ENCODE measurements around the gene LSM14A.
"Not testable (repeated sequence)": the region's sequence is repeated elsewhere in the genome, so short reads cannot be mapped to it uniquely, and the experiment has no call there.

Gene LSM14A

DNA sequence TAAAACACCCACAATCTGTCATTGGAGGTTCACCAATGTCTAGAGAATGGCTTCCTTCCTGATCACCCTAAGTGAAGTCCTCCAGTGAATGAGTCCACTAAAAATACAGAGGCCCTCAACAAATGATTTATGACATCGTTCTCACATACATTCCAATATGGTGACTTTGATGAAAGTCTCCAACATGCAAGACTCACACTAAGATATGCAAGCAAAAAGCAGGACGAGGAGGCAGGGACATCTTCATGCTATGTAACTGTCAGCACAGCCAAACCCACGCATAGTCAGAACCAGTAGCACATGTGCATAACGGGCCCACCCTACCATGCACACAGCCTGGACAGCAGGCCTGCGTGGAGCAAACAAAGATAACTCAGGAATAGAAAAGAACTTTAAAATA is 16.6 kb upstream of the LSM14A start:
- no peaks in the 10 kb centered on the region for H3K9me3 ChIP-seq
- H3K36me3 ChIP-seq, result no peaks in the 10 kb centered on the region
- H3K4me1 ChIP-seq, result no peaks in the 10 kb centered on the region
- no peak for DNase-seq
- H3K27me3 ChIP-seq, result no peaks in the 10 kb centered on the region
- no peak overlapping the region for H3K4me3 ChIP-seq (ENCODE audit: low read depth, low read length)
- TF ChIP-seq, protein P1, sequence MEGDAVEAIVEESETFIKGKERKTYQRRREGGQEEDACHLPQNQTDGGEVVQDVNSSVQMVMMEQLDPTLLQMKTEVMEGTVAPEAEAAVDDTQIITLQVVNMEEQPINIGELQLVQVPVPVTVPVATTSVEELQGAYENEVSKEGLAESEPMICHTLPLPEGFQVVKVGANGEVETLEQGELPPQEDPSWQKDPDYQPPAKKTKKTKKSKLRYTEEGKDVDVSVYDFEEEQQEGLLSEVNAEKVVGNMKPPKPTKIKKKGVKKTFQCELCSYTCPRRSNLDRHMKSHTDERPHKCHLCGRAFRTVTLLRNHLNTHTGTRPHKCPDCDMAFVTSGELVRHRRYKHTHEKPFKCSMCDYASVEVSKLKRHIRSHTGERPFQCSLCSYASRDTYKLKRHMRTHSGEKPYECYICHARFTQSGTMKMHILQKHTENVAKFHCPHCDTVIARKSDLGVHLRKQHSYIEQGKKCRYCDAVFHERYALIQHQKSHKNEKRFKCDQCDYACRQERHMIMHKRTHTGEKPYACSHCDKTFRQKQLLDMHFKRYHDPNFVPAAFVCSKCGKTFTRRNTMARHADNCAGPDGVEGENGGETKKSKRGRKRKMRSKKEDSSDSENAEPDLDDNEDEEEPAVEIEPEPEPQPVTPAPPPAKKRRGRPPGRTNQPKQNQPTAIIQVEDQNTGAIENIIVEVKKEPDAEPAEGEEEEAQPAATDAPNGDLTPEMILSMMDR (IDR thresholded peaks at IDR 0.05; ENCODE audit: low read depth, low read length), result no peak

DNA sequence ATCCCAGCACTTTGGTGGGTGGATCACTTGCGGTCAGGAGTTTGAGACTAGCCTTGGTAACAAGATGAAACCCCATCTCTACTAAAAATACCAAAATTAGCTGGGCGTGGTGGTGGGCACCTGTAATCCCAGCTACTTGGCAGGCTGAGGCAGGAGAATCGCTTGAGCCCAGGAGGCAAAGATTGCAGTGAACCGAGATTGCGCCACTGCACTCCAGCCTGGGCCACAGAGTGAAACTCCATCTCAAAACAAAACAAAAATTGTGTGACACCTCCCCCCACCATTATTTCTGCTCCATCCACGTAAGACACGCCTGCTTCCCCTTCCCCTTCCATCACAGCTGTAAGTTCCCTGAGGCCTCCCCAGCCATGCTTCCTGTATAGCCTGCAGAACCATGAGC is 13.3 kb upstream of the LSM14A start:
- not testable (repeated sequence) for H3K4me1 ChIP-seq; H3K9me3 ChIP-seq; H3K4me3 ChIP-seq (ENCODE audit: low read depth, low read length); H3K27me3 ChIP-seq; DNase-seq; H3K36me3 ChIP-seq

DNA sequence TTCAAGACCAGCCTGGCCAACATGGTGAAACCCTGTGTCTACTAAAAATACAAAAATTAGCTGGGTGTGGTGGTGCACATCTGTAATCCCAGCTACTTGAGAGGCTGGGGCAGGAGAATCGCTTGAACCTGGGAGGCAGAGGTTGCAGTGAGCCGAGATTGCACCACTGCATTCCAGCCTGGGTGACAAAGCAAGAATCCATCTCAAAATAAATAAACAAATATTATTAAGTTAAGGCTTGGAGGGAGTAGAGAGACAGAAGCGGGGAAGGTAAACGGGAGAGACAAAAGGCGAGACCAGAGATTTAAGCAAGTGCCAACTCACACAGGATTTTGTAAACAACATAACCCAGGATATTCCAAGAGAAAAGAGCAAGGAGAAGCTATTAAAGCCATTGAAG is 12.8 kb upstream of the LSM14A start:
- not testable (repeated sequence) for H3K27me3 ChIP-seq; H3K4me1 ChIP-seq; H3K36me3 ChIP-seq; H3K4me3 ChIP-seq (ENCODE audit: low read depth, low read length); DNase-seq; H3K9me3 ChIP-seq

DNA sequence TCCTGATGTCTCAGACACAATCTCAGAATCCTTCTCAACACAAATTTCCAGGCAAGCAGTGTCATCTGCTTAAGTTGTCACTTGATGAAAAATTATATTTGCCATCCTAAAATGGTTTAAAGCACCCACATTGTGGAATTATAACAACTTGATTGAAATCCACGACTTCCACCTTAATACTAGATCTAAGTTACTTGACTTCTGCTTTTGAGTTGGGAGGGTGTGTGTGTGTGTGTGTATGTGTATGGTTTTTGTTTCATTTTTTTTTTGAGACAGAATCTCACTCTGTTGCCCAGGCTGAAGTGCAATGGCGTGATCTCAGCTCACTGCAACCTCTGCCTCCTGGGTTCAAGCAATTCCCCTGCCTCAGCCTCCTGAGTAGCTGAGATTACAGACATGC is 10.4 kb upstream of the LSM14A start:
- H3K9me3 ChIP-seq; H3K27me3 ChIP-seq; DNase-seq; H3K36me3 ChIP-seq; H3K4me1 ChIP-seq; H3K4me3 ChIP-seq (ENCODE audit: low read depth, low read length): not testable (repeated sequence)

DNA sequence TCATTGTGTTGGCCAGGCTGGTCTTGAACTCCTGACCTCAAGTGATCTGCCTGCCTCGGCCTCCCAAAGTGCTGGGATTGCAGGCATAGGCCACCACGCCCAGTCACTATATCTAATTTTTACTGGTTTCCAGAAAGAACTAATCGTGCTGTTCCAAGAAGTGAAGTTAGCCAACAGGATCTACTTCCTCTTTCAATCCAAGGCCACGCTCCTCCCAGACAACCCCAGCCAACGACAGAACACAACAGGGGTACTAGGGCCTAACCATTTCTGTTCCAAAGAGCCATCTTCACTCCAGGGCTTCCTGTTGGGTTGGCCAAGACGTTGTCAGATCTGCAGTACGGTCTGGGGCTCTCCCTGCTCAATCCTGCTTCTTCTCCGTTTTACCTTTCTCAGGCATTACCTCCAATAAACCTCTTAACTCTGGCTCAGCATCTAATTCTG is 7.0 kb upstream of the LSM14A start:
- Histone ChIP-seq H3K4me1 (no peaks in the 10 kb centered on the region), H3K27me3 (no peaks in the 10 kb centered on the region), H3K9me3 (no peaks in the 10 kb centered on the region), H3K4me3 (ENCODE audit: low read depth, low read length) (no peak overlapping the region), H3K36me3 (no peaks in the 10 kb centered on the region)
- TF ChIP-seq, protein P1 (IDR thresholded peaks at IDR 0.05; ENCODE audit: low read depth, low read length), result no peak
- DNase-seq, result no peak

DNA sequence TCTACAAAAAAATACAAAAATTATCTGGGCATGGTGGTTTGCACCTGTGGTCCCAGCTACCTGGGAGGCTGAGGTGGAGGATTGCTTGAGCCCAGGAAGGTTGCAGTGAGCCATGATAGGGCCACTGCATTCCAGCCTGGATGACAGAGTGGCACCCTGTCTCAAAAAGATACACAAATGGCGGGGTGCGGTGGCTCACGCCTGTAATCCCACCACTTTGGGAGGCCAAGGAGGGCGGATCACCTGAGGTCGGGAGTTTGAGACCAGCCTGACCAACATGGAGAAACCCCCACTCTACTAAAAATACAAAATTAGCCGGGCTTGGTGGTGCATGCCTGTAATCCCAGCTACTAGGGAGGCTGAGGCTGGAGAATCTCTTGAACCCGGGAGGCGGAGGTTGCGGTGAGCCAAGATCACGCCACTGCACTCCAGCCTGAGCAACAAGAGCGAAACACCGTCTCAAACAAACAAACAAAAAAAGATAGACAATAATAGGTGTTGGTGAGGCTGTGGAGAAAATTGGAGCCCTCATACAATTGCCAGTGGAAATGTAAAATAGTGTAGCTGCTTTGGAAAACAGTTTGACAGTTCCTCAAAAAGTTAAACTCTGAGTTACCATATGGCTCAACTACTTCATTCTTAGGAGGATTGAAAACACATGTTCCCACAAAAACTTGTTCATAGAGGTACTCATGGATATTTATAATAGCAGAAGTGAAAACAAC is 2.7 kb upstream of the LSM14A start:
- not testable (repeated sequence) for H3K4me3 ChIP-seq (ENCODE audit: low read depth, low read length); H3K4me1 ChIP-seq; H3K27me3 ChIP-seq; H3K9me3 ChIP-seq; DNase-seq
- H3K36me3 ChIP-seq, result peaks cover 13% of the 10 kb centered on the region

DNA sequence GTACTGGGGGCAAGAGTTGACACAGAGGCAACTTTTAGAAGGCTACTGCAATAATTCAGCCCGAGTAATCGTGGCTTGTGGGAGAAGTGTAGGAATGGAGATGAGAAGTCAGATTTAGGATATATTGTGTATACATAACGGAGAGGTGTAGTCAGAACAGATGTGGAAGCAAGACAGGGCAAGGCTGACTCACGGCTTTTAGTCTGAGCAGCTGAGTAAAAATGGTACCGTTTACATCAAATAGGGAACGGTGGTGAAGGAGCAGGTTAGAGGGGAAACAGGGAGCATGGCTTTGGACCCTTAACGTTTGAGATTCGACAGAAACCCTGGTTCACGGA is 796 bp upstream of the LSM14A start:
- TF ChIP-seq, protein P1 (IDR thresholded peaks at IDR 0.05; ENCODE audit: low read depth, low read length), result no peak
- no peak for DNase-seq
- H3K9me3 ChIP-seq, result no peaks in the 10 kb centered on the region

DNA sequence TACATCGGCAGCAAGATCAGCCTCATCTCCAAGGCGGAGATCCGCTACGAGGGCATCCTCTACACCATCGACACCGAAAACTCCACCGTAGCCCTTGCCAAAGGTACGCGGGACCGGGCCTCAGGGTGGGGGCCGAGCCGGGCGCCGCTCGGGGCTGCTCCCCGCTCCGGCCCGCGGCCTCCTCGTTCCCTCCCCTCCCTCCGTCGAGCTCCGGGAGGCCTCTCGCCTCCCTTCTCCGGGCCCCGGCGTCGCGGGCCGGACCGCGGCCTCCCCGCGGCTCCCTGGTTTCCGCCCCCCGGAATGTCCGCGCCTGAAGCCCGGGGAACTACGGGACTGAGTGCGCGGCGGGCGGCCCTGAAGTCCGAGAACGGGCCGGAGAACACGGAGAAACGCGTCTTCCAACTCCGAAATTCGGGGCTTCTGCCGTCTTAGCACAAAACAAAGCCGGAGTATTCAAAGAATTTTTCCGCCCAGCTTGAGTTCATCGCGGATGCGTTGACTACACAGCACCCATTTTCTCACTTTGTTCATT is 423 bp downstream of the LSM14A start:
- Histone ChIP-seq H3K4me1 (peaks cover 6% of the 10 kb centered on the region), H3K36me3 (peaks cover 15% of the 10 kb centered on the region), H3K4me3 (ENCODE audit: low read depth, low read length) (peak overlapping the region; percentile 91), H3K27me3 (no peaks in the 10 kb centered on the region), H3K9me3 (no peaks in the 10 kb centered on the region)
- TF ChIP-seq, protein P1 (IDR thresholded peaks at IDR 0.05; ENCODE audit: low read depth, low read length), result no peak
- no peak for DNase-seq

More for the DNA sequence above, 796 bp upstream of the LSM14A start:
- no peaks in the 10 kb centered on the region for H3K27me3 ChIP-seq
- H3K4me1 ChIP-seq, result peaks cover 4% of the 10 kb centered on the region
- H3K4me3 ChIP-seq (ENCODE audit: low read depth, low read length), result peak overlapping the region; percentile 69
- H3K36me3 ChIP-seq, result peaks cover 13% of the 10 kb centered on the region
